ENCODE data around the gene VEPH1. TPM values are rescaled to one million over a fixed set of nuclear protein-coding genes. Genes with fewer than 3 reads are reported as not detected.

The VEPH1 gene
- polyA plus RNA-seq, 5 donors: 28.5 to 49.6 (median 43.5) TPM

DNA sequence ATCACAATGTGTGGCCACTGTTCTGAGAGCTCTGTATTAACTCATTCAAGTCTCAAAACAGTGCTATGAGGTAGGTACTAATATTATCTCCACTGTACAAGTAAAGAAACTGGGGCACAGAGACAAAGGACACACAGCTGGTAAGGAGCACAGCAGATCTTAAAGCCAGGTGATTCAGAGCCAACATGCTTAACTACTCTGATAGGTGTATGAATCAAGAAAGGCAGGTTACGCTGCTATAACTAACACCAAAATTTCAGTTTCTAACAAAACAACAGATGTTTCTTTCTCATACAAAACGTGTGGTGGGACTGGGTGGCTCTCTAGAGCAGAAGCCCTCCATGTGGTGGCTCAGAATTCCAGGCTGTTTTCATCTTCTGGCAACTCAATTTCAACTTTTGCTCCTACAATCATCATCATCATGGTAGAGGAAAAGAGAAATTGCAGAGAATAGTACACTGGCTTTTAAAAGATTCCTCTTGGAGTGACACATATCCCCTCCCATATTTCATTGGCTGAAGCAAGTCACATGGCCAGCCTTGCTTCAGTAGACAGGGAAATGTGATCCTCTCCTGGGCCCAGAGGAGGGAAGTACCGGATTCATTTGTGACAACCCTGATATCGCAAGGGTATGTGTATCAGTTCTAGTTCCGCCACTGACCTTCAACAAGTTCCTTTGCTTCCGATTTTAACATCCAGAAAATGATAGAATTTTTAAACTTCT lies 192.7 kb downstream of the VEPH1 start:
- no peak for DNase-seq

DNA sequence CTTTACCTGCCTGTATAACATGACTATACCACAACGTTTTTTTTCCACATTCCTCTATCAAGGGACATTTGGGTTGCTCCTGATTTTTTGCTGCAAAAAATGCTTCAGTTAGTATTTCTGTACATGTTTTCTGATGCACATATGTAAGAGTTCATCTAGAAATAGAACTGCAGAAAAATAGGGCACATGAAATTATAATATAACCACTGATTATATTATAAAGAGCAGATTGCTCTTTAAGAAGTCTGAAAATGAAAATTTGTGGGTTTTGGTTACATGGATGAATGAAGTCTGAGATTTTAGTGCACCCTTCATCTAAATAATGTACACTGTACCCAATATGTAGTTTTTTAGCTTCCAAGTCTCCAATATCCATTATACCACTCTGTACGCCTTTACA lies 196.7 kb downstream of the VEPH1 start:
- DNase-seq: no peak

DNA sequence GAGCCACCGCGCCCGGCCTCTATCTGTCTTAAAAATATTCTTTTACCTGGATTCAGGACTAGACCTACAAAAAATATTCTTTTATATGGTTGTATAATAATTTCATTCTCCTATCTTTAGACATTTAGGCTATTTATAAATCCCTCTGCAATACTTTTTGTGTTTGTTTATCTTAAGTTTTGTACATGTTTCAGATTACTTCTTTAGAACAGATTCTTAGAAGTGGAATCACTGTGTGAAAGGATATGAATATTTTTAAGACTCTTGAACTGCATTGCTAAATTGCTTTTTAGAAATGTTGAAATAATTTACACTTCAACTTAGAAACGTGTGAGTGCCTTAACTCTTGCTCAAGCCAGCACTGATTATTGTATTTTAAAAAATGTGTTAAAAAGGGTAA lies 197.8 kb downstream of the VEPH1 start:
- DNase-seq: no peak

DNA sequence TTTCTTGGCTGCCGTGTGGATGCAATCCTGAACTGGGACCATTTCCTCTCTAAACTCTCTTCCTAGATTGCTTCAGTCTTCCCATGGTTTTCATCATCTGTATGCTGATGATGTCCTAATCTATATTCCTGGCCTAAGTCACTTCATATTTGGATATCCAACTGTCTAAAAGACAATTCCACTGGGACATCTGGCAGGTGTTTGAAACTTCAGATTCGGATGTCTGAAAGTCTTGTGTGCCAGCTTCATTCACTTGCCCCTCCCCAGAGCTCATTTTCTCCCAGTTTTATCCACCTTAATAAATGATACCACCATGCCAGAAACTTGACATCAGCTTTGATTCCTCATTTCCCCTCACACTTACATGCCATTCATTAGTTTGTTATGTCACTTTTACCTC lies 201.5 kb downstream of the VEPH1 start:
- DNase-seq: no peak

DNA sequence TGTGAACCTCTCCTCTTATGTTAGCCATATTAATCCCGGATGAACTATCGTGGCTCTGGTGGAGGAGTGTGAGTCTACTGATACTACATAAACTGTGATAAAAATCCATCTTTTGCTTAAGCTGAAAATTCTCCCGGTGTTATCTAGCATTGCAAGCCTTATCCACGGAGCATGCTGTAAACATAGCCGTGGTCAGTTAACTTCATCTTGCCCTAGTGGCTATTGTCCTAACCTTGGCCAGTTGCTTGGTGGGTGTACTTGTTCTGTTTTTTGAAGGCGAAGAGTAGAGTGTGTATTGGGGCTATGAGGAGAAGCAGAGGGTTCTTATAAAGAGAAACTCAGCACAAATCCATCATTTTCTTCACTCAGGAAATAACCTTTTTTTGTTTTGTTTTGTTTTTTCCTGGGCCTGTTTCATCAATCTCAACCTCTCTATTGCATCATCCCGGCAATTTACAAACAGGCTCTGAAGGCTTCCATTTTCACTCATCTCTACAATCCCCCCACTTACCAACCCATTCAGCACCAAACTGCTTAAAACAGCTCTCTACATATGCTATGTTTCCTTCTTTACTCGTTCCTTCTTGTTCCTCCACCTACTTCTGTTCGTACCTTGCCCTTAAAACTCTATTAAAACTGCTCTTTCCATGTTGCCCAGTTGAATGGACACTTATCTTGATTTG lies 202.1 kb downstream of the VEPH1 start:
- DNase-seq: no peak

DNA sequence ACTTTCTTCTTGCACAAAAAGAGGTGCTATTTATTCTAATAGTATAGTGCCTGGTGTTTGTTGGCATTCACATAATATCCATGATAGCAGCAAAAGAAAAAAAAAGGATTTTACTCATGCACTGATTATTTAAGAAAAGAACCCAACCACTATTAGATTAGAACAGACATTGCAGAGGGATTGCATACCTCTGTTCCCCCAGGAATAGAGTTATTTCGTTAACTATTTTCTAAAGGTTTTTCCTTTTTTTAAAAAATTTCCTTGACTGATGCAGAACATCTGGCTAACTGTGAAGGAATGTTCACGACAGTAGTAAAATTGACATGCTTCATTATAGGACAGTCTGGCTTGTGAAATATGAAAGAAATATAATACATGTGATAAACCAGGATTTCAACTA lies 203.1 kb downstream of the VEPH1 start:
- DNase-seq: no peak

DNA sequence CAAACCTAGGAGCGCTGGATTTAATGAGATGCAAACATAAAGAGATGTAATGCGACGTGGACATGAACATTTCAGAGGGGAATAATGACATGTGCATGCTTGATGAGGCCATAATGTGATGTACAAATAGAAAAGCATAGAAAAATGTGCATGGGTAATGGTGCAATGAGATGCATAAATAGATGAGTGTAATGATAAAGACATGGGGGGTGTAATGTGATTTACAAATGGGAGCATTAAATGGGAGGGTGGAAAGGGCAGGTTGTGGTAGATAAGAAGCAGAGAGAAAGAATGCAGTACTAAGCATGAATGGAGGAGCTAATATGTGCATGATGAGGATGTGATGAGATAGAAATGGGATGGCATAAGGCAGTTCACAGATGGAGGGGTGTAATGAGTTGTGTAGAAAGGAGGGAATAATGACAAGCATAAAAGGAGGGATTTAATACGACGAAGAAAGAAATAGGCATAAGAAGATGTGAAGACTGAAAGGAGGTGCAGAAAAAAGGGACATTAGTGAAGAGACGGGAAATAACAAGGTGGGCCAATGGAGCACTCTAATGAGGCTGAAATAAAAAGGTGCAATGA lies 205.8 kb downstream of the VEPH1 start:
- DNase-seq: no peak

DNA sequence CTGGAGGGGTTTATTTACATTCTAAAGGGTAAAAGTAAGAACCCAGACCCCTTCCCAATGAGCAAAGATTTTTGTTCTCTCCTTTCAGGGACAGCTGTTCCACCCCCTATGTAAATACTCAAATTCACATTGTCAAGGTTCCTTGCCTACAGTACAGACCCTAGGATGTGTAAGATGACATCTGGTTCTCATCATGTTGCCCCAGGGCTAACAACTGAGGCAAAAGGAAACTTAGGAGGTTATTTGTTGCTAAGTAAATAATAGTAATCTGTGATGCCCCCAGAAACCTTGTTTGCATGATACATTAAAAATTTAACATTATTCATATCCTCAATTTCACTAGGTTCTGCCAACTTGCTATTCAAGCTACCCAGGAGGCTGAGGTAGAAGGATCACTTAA lies 208.3 kb downstream of the VEPH1 start:
- DNase-seq: no peak

DNA sequence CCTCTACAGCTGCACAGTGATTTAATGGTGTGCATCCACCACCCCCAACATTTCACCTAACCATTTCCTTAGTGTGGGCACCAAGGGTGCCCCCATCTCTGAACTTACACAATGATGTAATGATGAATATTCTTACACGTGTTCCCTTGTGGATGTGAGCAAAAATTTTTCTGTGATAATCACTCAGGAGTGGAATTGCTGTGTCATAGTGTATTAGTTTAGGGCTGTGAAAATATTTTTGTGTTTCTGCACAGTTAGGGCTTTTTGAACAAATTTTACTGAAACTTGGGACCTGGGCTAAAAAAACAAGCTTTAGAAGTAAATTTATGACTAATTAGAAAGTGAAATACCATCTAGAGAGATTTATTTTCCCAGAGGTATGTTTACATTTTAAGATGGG lies 208.7 kb downstream of the VEPH1 start:
- no peak for DNase-seq

DNA sequence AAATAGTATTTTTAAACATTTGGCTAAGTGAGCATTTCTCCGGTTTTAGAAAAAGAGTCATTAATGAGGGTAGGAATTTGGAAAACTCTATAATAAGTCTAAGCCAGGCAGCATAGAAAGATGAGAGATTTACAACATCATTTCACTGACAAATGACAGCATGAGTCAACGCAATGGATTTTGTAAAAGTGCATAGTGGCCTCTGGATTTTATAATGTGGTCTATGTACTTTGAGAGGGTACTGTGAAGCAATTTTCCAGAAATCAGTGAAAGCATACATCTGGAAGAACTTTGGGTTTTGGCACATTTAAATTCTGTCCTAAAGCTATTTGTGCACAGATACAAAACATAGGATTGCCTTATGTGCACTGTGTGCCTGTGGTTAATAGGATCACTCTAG lies 212.4 kb downstream of the VEPH1 start:
- no peak for DNase-seq

DNA sequence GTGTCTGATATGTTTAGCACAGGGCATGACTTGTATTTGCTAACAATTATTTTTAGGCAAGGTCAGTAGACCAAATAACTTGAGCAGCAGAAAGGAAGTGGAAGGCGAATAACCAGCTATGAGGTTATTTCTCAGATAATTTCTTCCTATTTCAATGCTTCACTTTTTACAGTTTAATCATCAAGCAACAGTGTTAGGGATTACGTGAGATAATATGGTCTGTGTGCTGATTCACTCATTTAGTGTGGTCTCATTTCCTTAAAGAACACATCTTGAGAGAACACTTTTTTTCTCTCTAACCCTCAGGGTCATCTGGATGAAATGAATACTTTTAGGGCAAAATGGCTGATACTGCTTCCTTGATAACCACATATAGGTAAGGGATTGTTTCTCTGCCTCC lies 217.2 kb downstream of the VEPH1 start:
- no peak for DNase-seq

DNA sequence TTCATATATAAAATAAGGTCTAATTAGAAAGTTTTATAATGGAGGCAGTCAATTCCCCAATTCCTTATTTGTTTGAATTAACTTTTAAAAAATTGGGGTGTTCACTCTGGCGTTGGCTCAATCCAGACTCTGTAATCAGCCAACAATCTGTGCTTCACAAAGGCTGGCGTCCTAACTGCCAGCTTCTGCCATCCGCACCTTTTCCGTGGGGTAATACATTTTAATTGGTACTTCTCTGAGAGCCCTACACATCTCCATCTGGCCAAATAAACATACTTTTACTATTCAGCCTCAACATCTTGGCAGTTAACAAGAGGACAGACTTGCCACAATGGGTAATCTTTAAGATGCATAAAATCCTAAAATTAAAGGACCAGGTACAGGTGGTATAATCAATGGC lies 218.1 kb downstream of the VEPH1 start:
- no peak for DNase-seq

DNA sequence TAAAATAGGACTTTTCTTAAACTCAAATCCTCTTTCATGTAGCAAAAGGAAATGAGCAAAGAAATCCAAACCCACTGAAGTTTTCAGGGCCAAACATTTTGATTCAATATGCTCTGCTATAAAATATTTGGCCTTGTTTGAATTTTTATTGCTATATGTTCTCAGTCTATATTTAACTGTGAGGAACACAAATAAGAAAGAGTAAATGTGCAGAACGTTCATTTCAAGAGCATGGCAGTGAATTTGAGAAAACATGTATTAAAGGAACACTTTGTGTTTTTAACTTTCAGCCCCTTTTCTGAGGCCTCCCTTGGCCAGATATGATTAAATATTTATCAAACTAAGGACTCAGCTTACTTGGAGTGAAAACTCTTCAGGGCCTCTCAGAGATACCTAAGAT lies 218.5 kb downstream of the VEPH1 start:
- no peak for DNase-seq

DNA sequence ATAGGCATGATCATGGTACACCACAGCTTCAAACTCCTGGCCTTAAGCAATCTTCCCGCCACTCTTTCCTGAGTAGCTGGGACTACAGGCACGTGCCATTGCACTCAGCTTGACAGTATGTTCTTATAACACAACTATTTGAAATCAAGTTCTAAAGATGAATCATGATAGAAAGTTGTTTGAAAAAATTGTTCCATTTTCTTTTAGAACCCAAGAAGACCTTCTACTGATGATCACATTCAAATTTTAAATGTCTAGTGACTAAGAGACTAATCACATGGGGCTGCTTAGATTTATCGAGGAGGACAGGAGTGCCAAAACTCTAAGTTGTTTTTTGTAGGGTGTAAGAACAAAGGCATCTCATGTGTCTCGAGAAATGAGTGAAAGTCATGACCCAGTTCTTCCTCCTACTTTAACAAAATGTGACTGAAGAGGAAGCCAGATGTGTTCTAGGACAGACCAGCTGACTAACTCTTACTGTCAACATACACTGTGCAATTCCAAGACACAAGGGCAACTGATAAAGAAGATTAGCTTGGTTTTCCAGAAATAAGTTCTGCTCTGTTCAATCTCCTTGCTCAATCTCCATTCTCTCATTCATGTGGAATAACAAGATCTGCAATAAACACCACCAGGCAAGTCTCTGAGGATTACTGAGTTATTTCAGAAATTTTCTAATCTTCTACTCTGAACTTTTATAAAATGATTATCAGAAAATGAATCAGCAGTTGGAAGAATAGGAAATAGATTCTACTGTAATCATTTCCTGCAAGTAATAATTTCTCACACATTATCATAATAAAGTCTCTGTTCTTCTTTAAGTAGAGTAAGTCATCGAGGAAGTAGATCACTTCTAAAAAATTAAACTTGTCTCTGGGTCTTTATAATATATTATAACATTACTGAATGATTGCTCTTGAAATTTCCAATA lies 220.7 kb downstream of the VEPH1 start:
- no peak for DNase-seq

DNA sequence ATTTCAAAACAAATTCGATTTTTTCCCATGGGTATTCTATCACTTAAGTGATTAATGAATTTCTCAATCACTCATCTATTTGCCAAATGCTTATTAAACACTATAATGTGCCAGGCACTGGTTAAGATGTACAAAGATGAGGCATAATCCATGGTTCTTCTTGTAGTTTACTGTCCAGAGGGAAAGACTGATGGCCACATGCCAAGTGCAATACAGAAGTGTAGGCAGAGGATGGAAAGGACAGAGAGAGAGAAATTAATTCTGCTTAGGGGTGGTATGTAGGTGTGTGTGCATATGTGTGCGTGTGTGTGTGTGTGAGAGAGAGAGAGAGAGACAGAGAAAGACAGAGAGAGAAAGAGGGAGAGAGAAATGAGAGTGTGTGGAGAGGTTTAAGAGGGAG lies 222.4 kb downstream of the VEPH1 start:
- DNase-seq: no peak

DNA sequence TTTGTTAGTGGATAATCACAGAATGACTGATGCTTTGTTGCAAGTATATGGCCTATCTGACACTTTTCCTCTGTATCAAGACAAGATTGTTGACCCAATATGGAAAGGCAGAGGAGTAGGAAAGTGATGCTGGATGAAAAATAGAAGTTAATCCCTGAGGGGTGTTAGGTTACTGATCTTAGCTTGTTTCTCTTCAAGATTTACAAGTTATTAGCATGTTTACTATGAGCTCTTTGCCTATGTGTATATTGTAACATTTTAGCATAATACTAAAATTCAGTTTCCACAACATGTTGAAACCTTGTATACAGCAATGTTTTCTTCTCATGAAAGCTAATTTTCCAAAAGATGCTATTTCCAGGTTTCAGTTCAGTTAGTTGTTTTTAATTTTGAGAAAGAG lies 222.9 kb downstream of the VEPH1 start:
- DNase-seq: no peak

DNA sequence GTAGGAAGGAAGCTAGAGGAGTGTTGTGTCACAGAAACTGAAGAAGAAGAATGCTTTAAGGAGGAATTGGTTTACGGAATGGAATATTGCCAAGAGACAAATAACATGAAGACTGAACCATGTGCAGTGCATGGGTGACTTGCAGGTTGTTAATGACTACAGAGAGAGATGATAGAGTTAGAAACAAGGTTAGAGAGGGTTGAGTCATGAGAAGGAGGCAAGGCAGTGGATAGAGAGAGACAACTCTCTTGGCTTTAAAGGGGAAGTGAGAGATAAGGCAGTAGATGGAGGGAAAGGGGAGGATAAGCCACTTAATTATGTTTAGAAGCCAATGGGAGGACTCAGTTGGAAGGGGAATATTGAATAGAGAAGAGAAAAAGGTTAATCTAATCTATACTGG lies 224.0 kb downstream of the VEPH1 start:
- no peak for DNase-seq

DNA sequence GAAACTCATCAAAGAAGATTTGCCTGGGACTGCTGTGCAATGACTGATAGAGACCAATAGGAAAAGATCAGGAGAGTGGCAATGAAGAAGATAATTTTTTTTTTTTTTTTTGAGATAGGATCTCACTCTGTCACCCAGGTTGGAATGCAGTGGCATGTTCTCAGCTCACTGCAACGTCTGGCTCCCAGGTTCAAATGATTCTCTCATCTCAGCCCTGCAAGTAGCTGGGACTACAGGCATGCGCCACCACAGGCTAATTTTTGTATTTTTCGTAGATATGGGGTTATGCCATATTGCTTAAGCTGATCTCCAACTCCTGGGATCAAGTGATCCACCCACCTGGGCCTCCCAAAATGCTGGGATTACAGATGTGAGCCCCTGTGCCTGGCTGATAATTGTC lies 226.4 kb downstream of the VEPH1 start:
- no peak for DNase-seq

DNA sequence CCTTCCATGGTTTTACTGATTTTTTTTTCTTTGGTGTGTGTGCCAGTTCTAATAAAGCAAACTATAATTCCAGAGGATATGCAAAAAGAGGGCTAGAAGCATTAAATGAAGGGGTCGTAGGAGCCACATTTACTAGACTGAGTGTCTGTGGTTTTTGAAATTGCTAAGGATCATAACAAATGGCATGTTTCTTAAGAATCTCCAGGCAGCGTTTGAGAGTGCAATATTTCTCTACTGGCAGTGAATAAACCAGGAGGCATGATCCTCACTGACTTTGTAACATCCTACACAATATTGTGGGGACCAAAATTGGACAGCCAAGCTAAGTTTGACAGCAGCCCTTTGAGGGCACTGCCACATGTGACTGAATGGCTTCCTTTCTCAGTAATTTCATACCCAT lies 227.4 kb downstream of the VEPH1 start:
- no peak for DNase-seq

DNA sequence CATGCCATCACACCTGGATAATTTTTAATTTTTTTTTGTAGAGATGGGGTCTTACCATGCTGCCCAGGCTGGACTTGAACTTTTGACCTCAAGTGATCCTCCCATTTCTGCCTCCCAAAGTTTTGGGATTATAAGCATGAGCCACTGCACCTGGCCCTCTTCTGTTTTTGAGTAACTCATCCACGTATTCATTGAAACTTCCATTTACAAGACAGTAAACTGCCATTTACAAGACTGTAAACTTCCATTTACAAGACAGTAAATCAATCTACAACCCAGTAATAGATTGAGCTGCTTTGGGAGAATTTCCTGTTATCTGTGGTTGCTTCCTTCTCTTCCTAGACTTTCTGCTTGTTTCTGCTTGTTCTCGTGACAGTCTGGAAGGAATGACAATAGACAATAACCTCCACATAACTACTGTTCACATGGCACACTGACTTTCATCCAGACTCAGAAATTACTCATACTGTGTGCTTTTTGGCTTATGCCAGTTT lies 228.5 kb downstream of the VEPH1 start:
- DNase-seq: no peak

DNA sequence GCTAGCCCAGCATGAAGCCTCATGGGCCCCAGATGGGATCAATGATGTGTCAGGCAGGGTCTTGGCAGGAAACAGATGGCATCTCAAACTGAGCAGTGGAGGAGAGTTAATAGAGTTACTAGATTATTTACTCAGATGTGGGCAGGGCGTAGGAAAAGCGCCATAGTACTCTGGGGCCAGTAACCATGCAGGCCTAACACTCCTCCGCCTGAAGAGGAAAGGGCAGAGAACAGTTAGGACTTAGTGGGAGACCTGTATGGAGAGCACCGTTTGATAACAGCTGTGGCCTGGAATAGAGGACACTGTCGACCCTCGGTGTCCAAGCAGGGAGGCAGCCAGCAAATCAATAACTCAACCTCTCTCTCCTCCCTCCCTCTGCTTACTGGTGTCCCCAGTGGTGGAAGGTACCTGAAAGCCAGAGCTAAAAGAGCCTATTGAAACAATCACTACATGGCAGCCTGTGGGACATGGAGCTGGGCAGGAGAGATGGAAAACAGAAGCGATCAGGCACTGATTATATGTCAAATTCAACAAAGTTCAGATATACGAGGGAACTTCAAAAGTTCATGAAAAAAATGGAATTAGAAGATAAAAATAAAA lies 231.8 kb downstream of the VEPH1 start:
- no peak for DNase-seq

DNA sequence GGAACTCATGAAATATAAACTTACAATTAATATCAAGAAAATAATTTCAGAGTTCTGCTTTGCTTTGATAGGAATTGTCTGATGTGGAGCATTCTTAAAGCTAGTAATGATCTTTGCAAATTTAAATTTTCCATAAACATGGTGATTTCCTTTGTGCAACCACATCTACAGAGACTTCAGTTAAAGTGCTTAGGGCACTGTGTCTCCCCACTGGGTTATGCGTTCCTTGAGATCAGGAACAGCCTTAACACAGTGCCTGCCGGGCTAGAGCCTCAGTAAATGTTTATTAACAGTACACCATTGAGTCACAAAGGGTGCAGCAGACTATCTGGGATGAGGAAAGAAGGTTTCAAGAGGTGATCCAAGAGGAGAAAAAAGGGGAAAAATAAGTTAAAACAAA lies 235.2 kb downstream of the VEPH1 start:
- DNase-seq: no peak
